K562 (cell line): ENCODE data around the gene COG4. TPM values are rescaled to one million over a fixed set of nuclear protein-coding genes. Genes with fewer than 3 reads are reported as not detected.

Experiments
- ATAC-seq: fragments of 200-7000 bp; cut with Tn5 transposase; 3 replicates; pipeline ENCODE4 v1.9.1; 2020; ENCODE audit warnings: moderate library complexity
- BruUV-seq: library from RNA; stranded (reverse); fragments of 400-500 nt; replicated peaks from 2 replicates; lab custom pipeline; 2021; lab: Mats Ljungman, UMichigan
- CTCF ChIA-PET: fragments of 300-600 bp; formaldehyde crosslinking; extraction: SDS; loops from one replicate; lab custom pipeline; 2021; ENCODE audit warnings: low intra/inter-chr PET ratio; lab: Yijun Ruan, JAX
- POLR2A ChIA-PET: fragments of 300-600, 350-650 bp; sonication (Branson Sonifier 250); formaldehyde crosslinking; extraction: SDS; loops from one replicate; lab custom pipeline; 2021; ENCODE audit warnings: antibody characterized with exemption, inconsistent platforms; lab: Yijun Ruan, JAX
- DNase-seq, 4 experiments: peaks; one replicate each; pipeline versions ENCODE4 v3.0.0 to v3.0.0-alpha.2; 2011 to 2018; ENCODE audit warnings: low spot score in 3 of 4, mixed read lengths in 3 of 4; ENCODE audit errors: extremely low read depth in 1 of 4
- FAIRE-seq: peaks from 2 replicates; lab custom pipeline; 2011; peaks lifted over from hg19 to GRCh38; lab: Jason Lieb, UNC
- H2AFZ ChIP-seq: 2 replicates; pipeline ENCODE4 v1.6.0; 2011; ENCODE audit warnings: low read depth, low read length, control low read depth, inconsistent platforms
- H3K27ac ChIP-seq: fragments of 200-600 bp; 3 replicates; pipeline ENCODE4 v1.8.0; 2011; ENCODE audit warnings: low read depth, mild to moderate bottlenecking, control low read depth, inconsistent platforms, low read length, moderate library complexity, mixed read lengths; ENCODE audit errors: extremely low read depth
- H3K27me3 ChIP-seq, 2 experiments: fragments of 300-600 bp in 1 of 2; 2 replicates in 1 of 2; 3 replicates in 1 of 2; pipeline versions ENCODE4 v1.6.0 to v1.8.0; 2011; ENCODE audit warnings: inconsistent platforms in 2 of 2, low read length in 2 of 2, mild to moderate bottlenecking in 1 of 2, mixed read lengths in 1 of 2, moderate library complexity in 1 of 2; ENCODE audit not compliant: control insufficient read depth in 2 of 2, insufficient read depth in 2 of 2
- H3K36me3 ChIP-seq: fragments of 300-600 bp; 3 replicates; pipeline ENCODE4 v1.8.0; 2011; ENCODE audit warnings: mild to moderate bottlenecking, low read length, inconsistent platforms; ENCODE audit not compliant: control insufficient read depth, insufficient read depth
- H3K4me1 ChIP-seq, 2 experiments: fragments of 200-600 bp in 1 of 2; replicated peaks in 1 of 2; 2 replicates in 1 of 2; 3 replicates in 1 of 2; pipeline versions ENCODE4 v1.5.1 to v1.8.0; 2011; ENCODE audit warnings: inconsistent platforms in 2 of 2, low read length in 2 of 2, mild to moderate bottlenecking in 1 of 2, mixed read lengths in 1 of 2, moderate library complexity in 1 of 2; ENCODE audit not compliant: control insufficient read depth in 2 of 2, insufficient read depth in 2 of 2
- H3K4me2 ChIP-seq: 2 replicates; pipeline ENCODE4 v1.6.1; 2011; ENCODE audit warnings: low read length, control low read depth, inconsistent platforms, mixed read lengths; ENCODE audit not compliant: insufficient read depth
- H3K4me3 ChIP-seq: fragments of 200-600 bp; sonication (generic), shearing (Covaris generic); 2 replicates; pipeline ENCODE4 v1.5.1; 2016; ENCODE audit warnings: control low read depth, inconsistent platforms
- H3K79me2 ChIP-seq: fragments of 200-600 bp; 3 replicates; pipeline ENCODE4 v1.8.0; 2011; ENCODE audit warnings: low read length, inconsistent platforms; ENCODE audit not compliant: control insufficient read depth, insufficient read depth
- H3K9ac ChIP-seq, 2 experiments: 2 replicates each; pipeline versions ENCODE4 v1.6.0 to v1.6.1; 2011; ENCODE audit warnings: low read depth in 2 of 2, low read length in 2 of 2, control low read depth in 1 of 2, inconsistent platforms in 1 of 2, mild to moderate bottlenecking in 1 of 2, mixed read lengths in 1 of 2; ENCODE audit not compliant: insufficient read depth in 1 of 2
- H3K9me1 ChIP-seq: one replicate; pipeline ENCODE4 v1.6.0; 2011; ENCODE audit warnings: inconsistent platforms, mild to moderate bottlenecking, low read length, moderate library complexity; ENCODE audit not compliant: control insufficient read depth, insufficient read depth
- H3K9me3 ChIP-seq: replicated peaks from 2 replicates; pipeline ENCODE4 v1.5.1; 2011; ENCODE audit warnings: low read depth, low read length, inconsistent platforms; ENCODE audit not compliant: control insufficient read depth, insufficient read depth
- H4K20me1 ChIP-seq: replicated peaks from 2 replicates; pipeline ENCODE4 v1.6.1; 2011; ENCODE audit warnings: low read length, inconsistent platforms, mixed read lengths; ENCODE audit not compliant: control insufficient read depth, insufficient read depth
- ETS1 ChIP-seq: conservative IDR thresholded peaks from 2 replicates; pipeline ENCODE4 v1.6.1; 2011; ENCODE audit warnings: low read depth, mild to moderate bottlenecking, low read length; ENCODE audit not compliant: control insufficient read depth
- FOXO4 ChIP-seq: fragments of 450-650 bp; formaldehyde crosslinking; IDR thresholded peaks from 2 replicates; pipeline ENCODE4 v1.4.0; 2020; ENCODE audit warnings: mild to moderate bottlenecking, moderate library complexity
- GATA2 ChIP-seq: sonication (generic); formaldehyde crosslinking; IDR thresholded peaks from 2 replicates; pipeline ENCODE4 v1.4.0; 2020; ENCODE audit warnings: mild to moderate bottlenecking, missing genetic modification reagents
- HNRNPK ChIP-seq: fragments of 200-400 bp; formaldehyde crosslinking; IDR thresholded peaks from one replicate; pipeline ENCODE4 v1.6.1; 2018; ENCODE audit warnings: mild to moderate bottlenecking, low read depth, low read length; ENCODE audit not compliant: poor library complexity, severe bottlenecking
- MYC ChIP-seq, 2 experiments: fragments of 250-450 bp in 1 of 2; sonication (Bioruptor Pico) in 1 of 2; IDR thresholded peaks; 2 replicates each; pipeline versions ENCODE4 v1.5.1 to v1.6.1; 2012 to 2021; ENCODE audit warnings: low read depth in 2 of 2, borderline replicate concordance in 1 of 2, improper control_type of control experiment in 1 of 2, low read length in 1 of 2, mild to moderate bottlenecking in 1 of 2, moderate library complexity in 1 of 2
- NR2F6 ChIP-seq: fragments of 450-650 bp; formaldehyde crosslinking; IDR thresholded peaks from 2 replicates; pipeline ENCODE4 v1.4.0; 2020; ENCODE audit warnings: mild to moderate bottlenecking
- PCBP1 ChIP-seq: fragments of 200-400 bp; formaldehyde crosslinking; IDR thresholded peaks from 2 replicates; pipeline ENCODE4 v1.6.1; 2018; ENCODE audit warnings: mild to moderate bottlenecking, low read depth, low read length; ENCODE audit not compliant: poor library complexity, severe bottlenecking
- TAL1 ChIP-seq: fragments of 450-650 bp; IDR thresholded peaks from 2 replicates; pipeline ENCODE4 v1.6.1; 2016; ENCODE audit warnings: mild to moderate bottlenecking
- ZBTB1 ChIP-seq: sonication (generic); formaldehyde crosslinking; IDR thresholded peaks from 2 replicates; pipeline ENCODE4 v1.8.1; 2023; ENCODE audit warnings: missing genetic modification reagents, low read depth, mild to moderate bottlenecking, borderline replicate concordance
- ZC3H8 ChIP-seq: fragments of 450-650 bp; IDR thresholded peaks from 2 replicates; pipeline ENCODE4 v1.6.1; 2017
- ZEB2 ChIP-seq: fragments of 450-650 bp; IDR thresholded peaks from 2 replicates; pipeline ENCODE4 v1.6.1; 2016
- ZNF184 ChIP-seq: sonication (generic); formaldehyde crosslinking; IDR thresholded peaks from 2 replicates; pipeline ENCODE4 v1.5.0; 2020; ENCODE audit warnings: missing genetic modification reagents
- ZNF668 ChIP-seq: fragments of 250-450 bp; sonication (Bioruptor Pico); IDR thresholded peaks from 2 replicates; pipeline ENCODE4 v1.8.0; 2022; ENCODE audit warnings: mild to moderate bottlenecking, inconsistent platforms
- ZNF707 ChIP-seq: fragments of 250-450 bp; sonication (Bioruptor Pico); conservative IDR thresholded peaks from 2 replicates; pipeline ENCODE4 v1.8.0; 2022; ENCODE audit warnings: inconsistent platforms, mild to moderate bottlenecking, moderate library complexity
- ZNF780A ChIP-seq: fragments of 250-450 bp; sonication (Bioruptor Pico); IDR thresholded peaks from 2 replicates; pipeline ENCODE4 v1.5.0; 2021; ENCODE audit warnings: mild to moderate bottlenecking
- in situ Hi-C: fragments of 300-500 bp; cut with MboI; formaldehyde crosslinking; loops from 4 replicates; pipeline ENCODE4 v1.15.0; 2018; ENCODE audit warnings: inconsistent platforms, mixed read lengths
- intact Hi-C: fragments of 100-400 bp; cut with micrococcal nuclease; formaldehyde crosslinking; loops from 2 replicates; pipeline ENCODE4 v1.14.2; 2022
- polyA plus RNA-seq, 8 experiments: library from polyadenylated mRNA; depleted of rRNA in 4 of 8; stranded (reverse) in 5 of 8; unstranded in 3 of 8; fragments of >200 nt; fragmentation: Nextera tagmentation in 2 of 8; fragmentation: Illumina TruSeq in 1 of 8; extraction: Ambion mirVana in 2 of 8; extraction: Trizol in 1 of 8; gene quantifications; 2 replicates each; pipeline versions ENCODE4 v1.2.1 to v1.2.3, GENCODE V29; 2011 to 2014; ENCODE audit warnings: inconsistent platforms in 1 of 8, missing spikeins in 1 of 8
- total RNA-seq, 7 experiments: library from RNA; depleted of rRNA in 6 of 7; stranded (reverse); fragments of >200 nt in 6 of 7; fragmentation: Illumina TruSeq in 2 of 7; extraction: Trizol in 2 of 7; gene quantifications; 2 replicates each; pipeline versions ENCODE4 v1.2.1 to v1.2.3, GENCODE V29; 2011 to 2021; ENCODE audit warnings: low replicate concordance in 1 of 7
- TF ChIP-seq, protein P1 (sequence below): sonication (generic); formaldehyde crosslinking; IDR thresholded peaks from 2 replicates; pipeline ENCODE4 v1.9.0; 2022; ENCODE audit warnings: mild to moderate bottlenecking, missing genetic modification reagents
- TF ChIP-seq, protein P2 (sequence below): fragments of 450-650 bp; IDR thresholded peaks from 2 replicates; pipeline ENCODE4 v1.6.1; 2014; ENCODE audit warnings: low read depth, mild to moderate bottlenecking, moderate library complexity, borderline replicate concordance

Gene COG4
- total and polyA plus RNA-seq, 9 of the 15 experiments (the other 6 are each of a cell fraction or from before 2014, with no cell fraction given): 13.7 to 73.9 (median 44.2) TPM

GRCh38 chr16:70556063-70556462 is 32.7 kb upstream of the COG4 start (continued):
- TF ChIP-seq ZNF184 (CRISPR knock-in tag) (no peak), FOXO4 (CRISPR knock-in tag) (no peak), PCBP1 (no peak), ZEB2 (no peak), ZNF707 (no peak), NR2F6 (CRISPR knock-in tag) (no peak)
- TF ChIP-seq, protein P1, sequence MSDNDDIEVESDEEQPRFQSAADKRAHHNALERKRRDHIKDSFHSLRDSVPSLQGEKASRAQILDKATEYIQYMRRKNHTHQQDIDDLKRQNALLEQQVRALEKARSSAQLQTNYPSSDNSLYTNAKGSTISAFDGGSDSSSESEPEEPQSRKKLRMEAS (CRISPR knock-in tag): no peak

DNA sequence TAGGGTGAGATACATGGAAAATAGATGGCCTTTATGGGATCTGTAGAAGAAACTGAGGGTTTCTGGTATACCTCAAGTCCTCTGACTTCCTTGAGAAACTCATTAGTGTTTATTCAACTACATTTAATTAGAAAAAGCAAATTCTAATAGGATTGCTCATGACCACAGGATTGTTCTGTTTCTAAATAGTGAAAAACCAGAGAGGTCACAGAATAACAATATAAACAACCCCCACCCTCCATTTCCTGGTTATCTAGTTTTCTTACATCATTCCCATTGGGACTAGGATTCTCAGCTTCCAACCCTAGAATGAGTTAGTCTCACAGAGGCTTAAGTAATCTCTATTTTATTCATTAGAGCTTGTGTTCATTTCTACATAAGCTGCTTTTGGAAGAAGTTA is 30.3 kb upstream of the COG4 start:
- H3K9me3 ChIP-seq: no peaks in the 10 kb centered on the region
- H3K36me3 ChIP-seq: peaks cover 98% of the 10 kb centered on the region
- in situ Hi-C loops (no loop called here), intact Hi-C loops (no loop called here)
- DNase-seq (no peak), FAIRE-seq (no peak), ATAC-seq (no peak)
- ChIA-PET POLR2A (interaction anchor here (0.8 to 1.6 kb wide), 7 partner anchors 9 to 29 kb away, joined by 3 to 5 read pairs (median 3); no protein-coding TSS in a partner anchor), CTCF (no interaction called here)
- no peak overlapping the region for H2AFZ ChIP-seq
- peaks cover 68% of the 10 kb centered on the region for H3K79me2 ChIP-seq
- H3K9me1 ChIP-seq: no peaks in the 10 kb centered on the region
- no peak overlapping the region for H3K9ac ChIP-seq
- no peaks in the 10 kb centered on the region for H3K27me3 ChIP-seq
- H3K27ac ChIP-seq: no peak overlapping the region
- no TSS peak for BruUV-seq
- peaks cover 19% of the 10 kb centered on the region for H4K20me1 ChIP-seq
- H3K4me2 ChIP-seq: no peak overlapping the region
- no peaks in the 10 kb centered on the region for H3K4me1 ChIP-seq
- no peak overlapping the region for H3K4me3 ChIP-seq
- TF ChIP-seq ZNF780A (CRISPR knock-in tag): no peak
- no peak for TF ChIP-seq ZBTB1
- TF ChIP-seq ZNF668: no peak
- no peak for TF ChIP-seq MYC (IDR thresholded peaks at IDR 0.05; ENCODE audit: low read depth, low read length)
- TF ChIP-seq MYC (CRISPR knock-in tag; IDR thresholded peaks at IDR 0.05; ENCODE audit: borderline replicate concordance, low read depth): no peak
- no peak for TF ChIP-seq TAL1
- no peak for TF ChIP-seq ETS1
- no peak for TF ChIP-seq ZC3H8
- no peak for TF ChIP-seq HNRNPK
- no peak for TF ChIP-seq GATA2 (CRISPR knock-in tag)
- TF ChIP-seq, protein P2, sequence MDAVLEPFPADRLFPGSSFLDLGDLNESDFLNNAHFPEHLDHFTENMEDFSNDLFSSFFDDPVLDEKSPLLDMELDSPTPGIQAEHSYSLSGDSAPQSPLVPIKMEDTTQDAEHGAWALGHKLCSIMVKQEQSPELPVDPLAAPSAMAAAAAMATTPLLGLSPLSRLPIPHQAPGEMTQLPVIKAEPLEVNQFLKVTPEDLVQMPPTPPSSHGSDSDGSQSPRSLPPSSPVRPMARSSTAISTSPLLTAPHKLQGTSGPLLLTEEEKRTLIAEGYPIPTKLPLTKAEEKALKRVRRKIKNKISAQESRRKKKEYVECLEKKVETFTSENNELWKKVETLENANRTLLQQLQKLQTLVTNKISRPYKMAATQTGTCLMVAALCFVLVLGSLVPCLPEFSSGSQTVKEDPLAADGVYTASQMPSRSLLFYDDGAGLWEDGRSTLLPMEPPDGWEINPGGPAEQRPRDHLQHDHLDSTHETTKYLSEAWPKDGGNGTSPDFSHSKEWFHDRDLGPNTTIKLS: no peak
